Esophagus muscularis mucosa (tissue), 4 donors: ENCODE data around the gene PDCD6IP. TPM values are rescaled to one million over a fixed set of nuclear protein-coding genes. Genes with fewer than 3 reads are reported as not detected.

Experiments
- DNase-seq: peaks from one replicate; pipeline ENCODE4 v3.0.0-alpha.2; 2017; ENCODE audit errors: extremely low spot score
- H3K27ac ChIP-seq, 4 donors: fragments of 200-600 bp; sonication (generic); replicated peaks in 1 of 4; 1 replicate in 3 of 4; 2 replicates in 1 of 4; pipeline ENCODE4 v1.5.1; 2016 to 2019; ENCODE audit warnings: mild to moderate bottlenecking in 1 of 4
- H3K27me3 ChIP-seq, 4 donors: fragments of 200-600 bp; sonication (generic); one replicate each; pipeline versions ENCODE4 v1.5.1 to v1.6.0; 2016 to 2019
- H3K36me3 ChIP-seq, 4 donors: fragments of 200-600 bp; sonication (generic); one replicate each; pipeline ENCODE4 v1.5.1; 2016 to 2019
- H3K4me1 ChIP-seq, 4 donors: fragments of 200-600 bp; sonication (generic); one replicate each; pipeline ENCODE4 v1.5.1; 2016 to 2019
- H3K4me3 ChIP-seq, 4 donors: fragments of 200-600 bp; sonication (generic); 1 replicate in 2 of 4; 2 replicates in 2 of 4; pipeline ENCODE4 v1.5.1; 2016 to 2019; ENCODE audit warnings: mild to moderate bottlenecking in 4 of 4, moderate library complexity in 1 of 4
- H3K9me3 ChIP-seq, 4 donors: fragments of 200-600 bp; sonication (generic); 1 replicate in 3 of 4; 2 replicates in 1 of 4; pipeline ENCODE4 v1.5.1; 2016 to 2019
- EP300 ChIP-seq: sonication (generic); formaldehyde crosslinking; IDR thresholded peaks from one replicate; pipeline ENCODE4 v1.6.1; 2017; ENCODE audit warnings: antibody characterized with exemption
- POLR2A ChIP-seq: fragments of 450-650 bp; IDR thresholded peaks from one replicate; pipeline ENCODE4 v1.6.1; 2017; ENCODE audit warnings: antibody characterized with exemption, moderate library complexity, mild to moderate bottlenecking, low read depth
- POLR2AphosphoS5 ChIP-seq, 2 donors: sonication (generic); formaldehyde crosslinking; IDR thresholded peaks; one replicate each; pipeline ENCODE4 v1.6.1; 2017; ENCODE audit warnings: antibody characterized with exemption in 2 of 2
- WGBS: methylation state at CpG from one replicate; pipeline ENCODE4 v1.1.5; 2018; 5-methylcytosine and 5-hydroxymethylcytosine counted together
- intact Hi-C: fragments of 100-400 bp; cut with DNase I; formaldehyde crosslinking; loops from one replicate; pipeline ENCODE4 v1.15.1; 2023
- total RNA-seq, 4 donors: library from RNA; depleted of rRNA; stranded (reverse); fragments of >200 nt; gene quantifications; one replicate each; pipeline versions ENCODE4 v1.1.0 to v1.2.1, GENCODE V29; 2016
- TF ChIP-seq, protein P1 (sequence below), 3 experiments: fragments of 200-600 bp in 2 of 3; fragments of 450-650 bp in 1 of 3; sonication (generic) in 2 of 3; IDR thresholded peaks; one replicate each; pipeline ENCODE4 v1.5.1; 2017 to 2019; ENCODE audit warnings: antibody characterized with exemption in 3 of 3, mild to moderate bottlenecking in 2 of 3, moderate library complexity in 1 of 3

PDCD6IP gene
- total RNA-seq, 4 donors from 2014 or later = 88.0 to 192 (median 145) TPM

DNA sequence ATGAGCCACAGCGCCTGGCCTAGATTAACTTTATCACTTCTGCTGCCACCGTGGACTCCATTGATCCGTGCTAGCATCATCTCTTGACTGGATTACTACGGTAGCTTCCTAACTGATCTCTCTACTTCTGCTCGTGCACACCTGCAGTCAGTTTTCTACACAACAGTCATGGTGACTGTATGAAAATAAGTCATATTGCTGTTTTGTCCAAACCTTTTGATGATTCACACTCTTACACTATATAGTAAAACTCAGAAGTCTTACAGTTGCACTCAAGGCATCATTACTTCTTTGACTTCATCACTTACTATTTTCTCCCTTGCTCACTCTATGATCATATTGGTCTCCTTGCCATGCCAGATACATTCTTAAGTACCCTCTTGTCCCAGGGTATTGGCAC is 10.1 kb downstream of the PDCD6IP start:
- H3K4me1 ChIP-seq = peaks cover 38 to 56% (median 47%) of the 10 kb centered on the region in 4 donors
- intact Hi-C loops = no loop called here
- 94% methylated on average over 5 of the region's 5 CpGs for WGBS

DNA sequence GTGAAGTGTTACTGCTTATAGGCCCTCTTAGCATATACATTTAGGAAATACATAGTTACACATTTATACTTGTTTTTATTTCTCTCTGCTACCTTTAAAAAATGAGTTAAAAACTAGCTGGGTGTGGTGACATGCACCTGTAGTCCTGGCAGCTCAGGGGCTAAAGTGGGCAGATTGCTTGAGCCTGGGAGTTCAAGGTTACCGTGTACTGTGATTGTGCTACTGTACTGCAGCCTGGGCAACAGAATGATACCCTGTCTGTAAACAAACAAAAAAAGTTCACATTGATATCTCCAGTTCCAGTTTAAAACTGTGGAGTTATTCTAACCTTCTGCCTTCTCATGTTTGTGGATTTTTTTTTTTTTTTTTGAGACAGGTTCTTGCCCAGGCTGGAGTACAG is 12.1 kb downstream of the PDCD6IP start:
- Histone ChIP-seq H3K4me1 (peaks cover 38 to 51% (median 44%) of the 10 kb centered on the region in 4 donors), H3K4me3 (no peak overlapping the region), H3K27me3 (no peaks in the 10 kb centered on the region), H3K27ac (no peak overlapping the region), H3K36me3 (peaks cover 0 to 19% (median 9%) of the 10 kb centered on the region in 4 donors), H3K9me3 (no peaks in the 10 kb centered on the region)
- no peak for TF ChIP-seq POLR2AphosphoS5 (IDR thresholded peaks at IDR 0.05)
- no peak for TF ChIP-seq EP300
- no peak for TF ChIP-seq POLR2A
- TF ChIP-seq, protein P1, sequence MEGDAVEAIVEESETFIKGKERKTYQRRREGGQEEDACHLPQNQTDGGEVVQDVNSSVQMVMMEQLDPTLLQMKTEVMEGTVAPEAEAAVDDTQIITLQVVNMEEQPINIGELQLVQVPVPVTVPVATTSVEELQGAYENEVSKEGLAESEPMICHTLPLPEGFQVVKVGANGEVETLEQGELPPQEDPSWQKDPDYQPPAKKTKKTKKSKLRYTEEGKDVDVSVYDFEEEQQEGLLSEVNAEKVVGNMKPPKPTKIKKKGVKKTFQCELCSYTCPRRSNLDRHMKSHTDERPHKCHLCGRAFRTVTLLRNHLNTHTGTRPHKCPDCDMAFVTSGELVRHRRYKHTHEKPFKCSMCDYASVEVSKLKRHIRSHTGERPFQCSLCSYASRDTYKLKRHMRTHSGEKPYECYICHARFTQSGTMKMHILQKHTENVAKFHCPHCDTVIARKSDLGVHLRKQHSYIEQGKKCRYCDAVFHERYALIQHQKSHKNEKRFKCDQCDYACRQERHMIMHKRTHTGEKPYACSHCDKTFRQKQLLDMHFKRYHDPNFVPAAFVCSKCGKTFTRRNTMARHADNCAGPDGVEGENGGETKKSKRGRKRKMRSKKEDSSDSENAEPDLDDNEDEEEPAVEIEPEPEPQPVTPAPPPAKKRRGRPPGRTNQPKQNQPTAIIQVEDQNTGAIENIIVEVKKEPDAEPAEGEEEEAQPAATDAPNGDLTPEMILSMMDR (IDR thresholded peaks at IDR 0.05) = no peak
- intact Hi-C loops = no loop called here
- DNase-seq = no peak
- 100% methylated on average over 1 of the region's 1 CpG for WGBS

More for the DNA sequence above, 10.1 kb downstream of the PDCD6IP start:
- Histone ChIP-seq H3K27ac (no peak overlapping the region), H3K4me3 (no peak overlapping the region), H3K9me3 (no peaks in the 10 kb centered on the region), H3K27me3 (no peaks in the 10 kb centered on the region), H3K36me3 (peaks cover 0 to 5% (median 0%) of the 10 kb centered on the region in 4 donors)
- no peak for TF ChIP-seq POLR2A
- no peak for DNase-seq

DNA sequence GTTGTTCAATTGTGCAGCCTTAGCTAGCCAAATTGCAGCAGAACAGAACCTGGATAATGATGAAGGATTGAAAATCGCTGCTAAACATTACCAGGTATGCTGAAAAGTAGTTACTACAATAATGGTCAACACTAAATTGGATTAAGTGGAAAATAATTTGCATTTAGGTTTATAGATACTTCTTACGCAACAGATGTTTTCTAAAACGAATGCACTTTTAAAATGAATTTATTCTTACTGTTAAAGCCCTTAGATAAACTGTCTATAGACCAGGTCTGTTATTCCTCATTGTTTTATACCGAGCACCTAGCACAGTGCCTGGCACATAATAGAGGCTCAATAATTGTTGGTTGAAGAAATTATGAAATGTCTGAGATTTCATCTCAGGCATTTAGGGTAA is 23.6 kb downstream of the PDCD6IP start:
- H3K27ac ChIP-seq = no peak overlapping the region
- intact Hi-C loops = no loop called here
- H3K27me3 ChIP-seq = no peaks in the 10 kb centered on the region
- H3K36me3 ChIP-seq = peaks cover 12 to 62% (median 36%) of the 10 kb centered on the region in 4 donors
- no peak for DNase-seq
- no peaks in the 10 kb centered on the region for H3K4me1 ChIP-seq
- WGBS = 83% methylated on average over 4 of the region's 4 CpGs
- H3K4me3 ChIP-seq = no peak overlapping the region
- no peak for TF ChIP-seq POLR2A
- TF ChIP-seq, protein P1 (IDR thresholded peaks at IDR 0.05) = no peak
- TF ChIP-seq POLR2AphosphoS5 (IDR thresholded peaks at IDR 0.05) = no peak
- TF ChIP-seq EP300 = no peak
- no peaks in the 10 kb centered on the region for H3K9me3 ChIP-seq

DNA sequence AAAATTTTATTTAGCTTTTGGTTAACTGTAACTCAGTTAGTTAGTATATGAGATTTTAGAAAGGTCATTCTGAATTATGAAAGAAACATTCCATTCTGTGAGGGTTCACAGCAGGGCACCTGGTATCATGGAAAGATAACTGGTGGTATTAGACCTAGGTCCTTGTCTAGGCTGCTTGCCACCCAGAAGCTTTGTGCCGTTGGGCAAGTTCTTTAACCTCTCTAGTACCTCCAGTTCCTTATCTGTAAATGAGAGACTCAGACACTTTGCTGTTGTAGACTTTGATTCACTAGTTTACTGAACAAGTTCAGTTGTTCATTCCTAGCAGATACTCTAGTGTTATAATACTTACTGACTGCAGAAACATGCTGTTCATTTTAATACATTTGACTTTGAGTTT is 25.4 kb downstream of the PDCD6IP start:
- Histone ChIP-seq H3K9me3 (no peaks in the 10 kb centered on the region), H3K27me3 (no peaks in the 10 kb centered on the region), H3K27ac (no peak overlapping the region), H3K36me3 (peaks cover 12 to 78% (median 48%) of the 10 kb centered on the region in 4 donors), H3K4me1 (no peaks in the 10 kb centered on the region), H3K4me3 (no peak overlapping the region)
- intact Hi-C loops = no loop called here
- no peak for TF ChIP-seq POLR2AphosphoS5 (IDR thresholded peaks at IDR 0.05)
- no peak for TF ChIP-seq EP300
- TF ChIP-seq, protein P1 (IDR thresholded peaks at IDR 0.05) = no peak
- no peak for TF ChIP-seq POLR2A
- DNase-seq = no peak
- WGBS = 94% methylated on average over 1 of the region's 1 CpG

DNA sequence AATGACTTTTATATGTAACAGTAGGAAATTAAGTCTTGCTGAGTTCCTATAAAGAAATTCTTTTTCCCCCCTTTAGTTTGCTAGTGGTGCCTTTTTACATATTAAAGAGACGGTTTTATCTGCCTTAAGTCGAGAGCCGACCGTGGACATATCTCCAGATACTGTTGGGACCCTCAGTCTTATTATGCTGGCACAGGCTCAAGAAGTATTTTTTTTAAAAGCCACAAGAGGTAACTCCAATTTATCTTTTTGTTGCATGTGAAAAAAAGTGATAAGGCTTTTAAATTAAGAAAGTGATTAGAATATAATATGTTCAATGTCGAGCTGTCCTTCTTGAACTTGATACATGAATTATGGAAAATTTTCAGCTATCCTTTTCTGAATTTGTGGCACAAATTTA is 26.7 kb downstream of the PDCD6IP start:
- H3K27ac ChIP-seq = no peak overlapping the region
- H3K9me3 ChIP-seq = no peaks in the 10 kb centered on the region
- DNase-seq = no peak
- H3K27me3 ChIP-seq = no peaks in the 10 kb centered on the region
- H3K4me1 ChIP-seq = peaks cover 0 to 3% (median 0%) of the 10 kb centered on the region in 4 donors
- peaks cover 12 to 87% (median 54%) of the 10 kb centered on the region in 4 donors for H3K36me3 ChIP-seq
- 92% methylated on average over 5 of the region's 5 CpGs for WGBS
- TF ChIP-seq, protein P1 (IDR thresholded peaks at IDR 0.05) = no peak
- no peak for TF ChIP-seq POLR2A
- TF ChIP-seq EP300 = no peak
- TF ChIP-seq POLR2AphosphoS5 (IDR thresholded peaks at IDR 0.05) = no peak
- H3K4me3 ChIP-seq = no peak overlapping the region
- intact Hi-C loops = no loop called here
